GM19372 (cell line): Measurements from ENCODE around the gene ZNF148.
"Not testable (repeated sequence)": the region's sequence is repeated elsewhere in the genome, so short reads cannot be mapped to it uniquely, and the experiment has no call there.

Experiments used
- ATAC-seq: cut with Tn5 transposase; IDR thresholded peaks from one replicate; pipeline ENCODE4 v1.9.1; 2021; ENCODE audit warnings: mild to moderate bottlenecking, low read depth, moderate library complexity; ENCODE audit not compliant: unreplicated experiment

ZNF148 gene

GRCh38 chr3:125378762-125379161 lies 3.6 kb upstream of the ZNF148 start:
- no peak for ATAC-seq

GRCh38 chr3:125375950-125376679 lies 990 bp upstream of the ZNF148 start:
- ATAC-seq: no peak

GRCh38 chr3:125374501-125374995 lies 577 bp downstream of the ZNF148 start:
- ATAC-seq: peak; percentile 5

GRCh38 chr3:125367403-125368230 lies 7.5 kb downstream of the ZNF148 start:
- ATAC-seq: no peak

- no peak for ATAC-seq
Observed at GRCh38 chr3:125366132-125366531, 9.0 kb downstream of the ZNF148 start.

- no peak for ATAC-seq
Observed at GRCh38 chr3:125359700-125360099, 15.4 kb downstream of the ZNF148 start.

GRCh38 chr3:125358923-125359322 lies 16.2 kb downstream of the ZNF148 start:
- no peak for ATAC-seq

- no peak for ATAC-seq
Observed at GRCh38 chr3:125357837-125358236, 17.3 kb downstream of the ZNF148 start.

GRCh38 chr3:125357032-125357658 lies 18.0 kb downstream of the ZNF148 start:
- peak; percentile 73 for ATAC-seq

GRCh38 chr3:125356140-125357026 lies 18.7 kb downstream of the ZNF148 start:
- ATAC-seq: no peak

- ATAC-seq: no peak
Observed at GRCh38 chr3:125353659-125354058, 21.5 kb downstream of the ZNF148 start.

- no peak for ATAC-seq
Observed at GRCh38 chr3:125353128-125353527, 22.0 kb downstream of the ZNF148 start.

- ATAC-seq: no peak
Observed at GRCh38 chr3:125351814-125352456, 23.2 kb downstream of the ZNF148 start.

GRCh38 chr3:125351152-125351551 lies 24.0 kb downstream of the ZNF148 start:
- ATAC-seq: no peak

- ATAC-seq: no peak
Observed at GRCh38 chr3:125350597-125350996, 24.5 kb downstream of the ZNF148 start.

GRCh38 chr3:125349556-125350165 lies 25.5 kb downstream of the ZNF148 start:
- no peak for ATAC-seq

GRCh38 chr3:125349055-125349454 lies 26.1 kb downstream of the ZNF148 start:
- no peak for ATAC-seq

- ATAC-seq: not testable (repeated sequence)
Observed at GRCh38 chr3:125343367-125343766, 31.8 kb downstream of the ZNF148 start.

- ATAC-seq: no peak
Observed at GRCh38 chr3:125340121-125340520, 35.0 kb downstream of the ZNF148 start.
